IPS-NIHi7 (cell line): ENCODE results near the gene CLMP.
"Not testable (repeated sequence)": the region's sequence is repeated elsewhere in the genome, so short reads cannot be mapped to it uniquely, and the experiment has no call there.

Source experiments
- DNase-seq: peaks from one replicate; pipeline ENCODE4 v3.0.0; 2012; ENCODE audit warnings: mixed read lengths; ENCODE audit errors: extremely low spot score

CLMP gene

GRCh38 chr11:123218451-123218850, 23.4 kb upstream of the CLMP start:
- DNase-seq = no peak

- no peak for DNase-seq
Observed at GRCh38 chr11:123217897-123218296, 22.8 kb upstream of the CLMP start.

- DNase-seq = no peak
Observed at GRCh38 chr11:123216249-123216648, 21.2 kb upstream of the CLMP start.

GRCh38 chr11:123214940-123215339, 19.9 kb upstream of the CLMP start:
- DNase-seq = no peak

GRCh38 chr11:123214396-123214795, 19.3 kb upstream of the CLMP start:
- DNase-seq = no peak

- DNase-seq = no peak
Observed at GRCh38 chr11:123213307-123213771, 18.3 kb upstream of the CLMP start.

GRCh38 chr11:123212406-123212805, 17.4 kb upstream of the CLMP start:
- no peak for DNase-seq

GRCh38 chr11:123211981-123212380, 16.9 kb upstream of the CLMP start:
- DNase-seq = no peak

GRCh38 chr11:123211149-123211852, 16.3 kb upstream of the CLMP start:
- DNase-seq = no peak

- no peak for DNase-seq
Observed at GRCh38 chr11:123209591-123209990, 14.5 kb upstream of the CLMP start.

- DNase-seq = no peak
Observed at GRCh38 chr11:123206791-123207434, 11.9 kb upstream of the CLMP start.

GRCh38 chr11:123206055-123206454, 11.0 kb upstream of the CLMP start:
- not testable (repeated sequence) for DNase-seq

- no peak for DNase-seq
Observed at GRCh38 chr11:123203934-123204333, 8.9 kb upstream of the CLMP start.

GRCh38 chr11:123203471-123203870, 8.4 kb upstream of the CLMP start:
- no peak for DNase-seq

- DNase-seq = no peak
Observed at GRCh38 chr11:123202155-123203151, 7.4 kb upstream of the CLMP start.

GRCh38 chr11:123200264-123200663, 5.2 kb upstream of the CLMP start:
- DNase-seq = no peak

- no peak for DNase-seq
Observed at GRCh38 chr11:123197711-123198110, 2.7 kb upstream of the CLMP start.

GRCh38 chr11:123196060-123196714, 1.1 kb upstream of the CLMP start:
- DNase-seq = no peak

- peak; percentile 55 for DNase-seq
Observed at GRCh38 chr11:123194337-123195187, 486 bp downstream of the CLMP start.

GRCh38 chr11:123193742-123194141, 1.3 kb downstream of the CLMP start:
- no peak for DNase-seq

- no peak for DNase-seq
Observed at GRCh38 chr11:123191939-123192338, 3.1 kb downstream of the CLMP start.
